ENCODE results near the gene STARD9.
A peak's percentile ranks its signal among the peaks of the same experiment; 100 is the strongest.
"Not testable (repeated sequence)": the region's sequence is repeated elsewhere in the genome, so short reads cannot be mapped to it uniquely, and the experiment has no call there.

STARD9 gene

DNA sequence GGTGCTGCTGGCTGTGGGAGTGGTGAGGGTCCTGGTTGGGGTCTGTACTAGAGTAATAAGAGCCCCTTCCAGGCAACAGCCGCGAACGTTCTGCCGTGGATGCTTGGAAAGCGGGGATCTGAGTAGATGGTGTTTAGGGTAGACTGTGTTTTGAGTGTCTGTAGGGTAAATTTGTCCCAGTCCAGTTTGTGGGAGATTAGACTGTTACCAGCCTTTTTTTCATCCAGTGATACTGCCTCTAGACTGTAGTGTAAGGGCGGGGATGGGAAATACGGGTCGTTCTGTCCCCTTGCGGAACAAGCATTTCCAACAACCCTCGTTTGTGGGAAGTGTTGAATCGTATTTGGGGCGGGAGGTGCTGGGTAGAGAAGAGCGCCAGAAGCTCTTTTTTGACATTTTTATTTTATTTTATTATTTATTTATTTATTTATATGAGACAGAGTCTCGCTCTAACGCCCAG is 26.3 kb upstream of the STARD9 start:
- H3K4me3 ChIP-seq (replicated peaks; ENCODE audit: low read depth, low read length) = peak overlapping the region; percentile 98
- TF ChIP-seq CTCF (IDR thresholded peaks at IDR 0.05; ENCODE audit: low read depth, low read length, missing control alignments) = no peak
- peak; percentile 14 for DNase-seq (ENCODE audit: extremely low read depth, low read depth)

DNA sequence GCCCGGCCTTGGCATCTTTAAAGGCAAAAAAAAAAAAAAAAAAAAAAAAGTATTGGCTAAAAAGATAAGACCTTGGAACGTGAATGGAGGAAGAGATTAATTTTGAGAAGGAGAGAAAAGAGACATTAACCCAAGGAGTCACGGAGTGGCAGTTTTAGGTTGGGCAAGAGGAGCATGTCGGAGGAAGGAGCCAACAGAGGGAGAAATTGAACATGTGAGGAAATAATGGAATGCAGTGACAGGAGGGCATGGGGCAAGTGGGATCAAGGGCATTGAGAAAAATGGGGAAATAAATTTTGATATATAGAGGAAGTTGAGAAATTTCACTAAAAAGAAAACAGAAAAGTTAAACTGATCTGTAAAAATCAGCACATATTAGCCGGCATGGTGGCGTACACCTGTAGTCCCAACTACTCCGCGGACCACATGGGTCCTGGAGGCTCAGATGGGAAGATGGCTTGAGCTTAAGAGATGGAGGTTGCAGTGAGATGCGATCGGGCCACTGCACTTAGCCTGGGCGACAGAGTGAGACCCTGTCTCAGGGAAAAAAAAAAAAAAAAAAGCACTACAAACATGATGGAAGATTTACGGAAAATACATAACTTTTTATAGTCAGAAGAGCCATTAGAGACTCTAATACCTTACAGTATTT is 25.5 kb upstream of the STARD9 start:
- no peak for TF ChIP-seq CTCF (IDR thresholded peaks at IDR 0.05; ENCODE audit: low read depth, low read length, missing control alignments)
- H3K4me3 ChIP-seq (replicated peaks; ENCODE audit: low read depth, low read length) = peak overlapping the region; percentile 98
- DNase-seq (ENCODE audit: extremely low read depth, low read depth) = no peak

DNA sequence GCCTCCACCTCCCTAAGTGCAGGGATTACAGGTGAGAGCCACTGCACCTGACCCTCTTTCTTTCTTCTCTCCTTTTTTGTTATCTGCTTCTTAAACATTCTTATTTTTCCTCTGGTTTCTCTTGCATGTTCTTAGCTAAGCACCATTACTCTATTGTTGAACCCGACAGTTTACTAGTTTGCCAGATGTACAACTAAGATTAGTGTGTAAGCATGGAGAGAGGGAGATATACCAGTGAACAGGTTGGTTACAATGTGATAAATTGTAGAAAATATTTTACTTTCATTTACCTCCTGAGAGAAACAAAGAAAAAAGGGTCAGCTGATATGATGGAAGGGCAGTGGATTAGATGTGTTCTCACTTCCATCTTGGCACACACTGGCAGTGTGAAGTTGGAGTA is 21.9 kb upstream of the STARD9 start:
- no peak for DNase-seq (ENCODE audit: extremely low read depth, low read depth)
- TF ChIP-seq CTCF (IDR thresholded peaks at IDR 0.05; ENCODE audit: low read depth, low read length, missing control alignments) = no peak
- H3K4me3 ChIP-seq (replicated peaks; ENCODE audit: low read depth, low read length) = no peak overlapping the region

DNA sequence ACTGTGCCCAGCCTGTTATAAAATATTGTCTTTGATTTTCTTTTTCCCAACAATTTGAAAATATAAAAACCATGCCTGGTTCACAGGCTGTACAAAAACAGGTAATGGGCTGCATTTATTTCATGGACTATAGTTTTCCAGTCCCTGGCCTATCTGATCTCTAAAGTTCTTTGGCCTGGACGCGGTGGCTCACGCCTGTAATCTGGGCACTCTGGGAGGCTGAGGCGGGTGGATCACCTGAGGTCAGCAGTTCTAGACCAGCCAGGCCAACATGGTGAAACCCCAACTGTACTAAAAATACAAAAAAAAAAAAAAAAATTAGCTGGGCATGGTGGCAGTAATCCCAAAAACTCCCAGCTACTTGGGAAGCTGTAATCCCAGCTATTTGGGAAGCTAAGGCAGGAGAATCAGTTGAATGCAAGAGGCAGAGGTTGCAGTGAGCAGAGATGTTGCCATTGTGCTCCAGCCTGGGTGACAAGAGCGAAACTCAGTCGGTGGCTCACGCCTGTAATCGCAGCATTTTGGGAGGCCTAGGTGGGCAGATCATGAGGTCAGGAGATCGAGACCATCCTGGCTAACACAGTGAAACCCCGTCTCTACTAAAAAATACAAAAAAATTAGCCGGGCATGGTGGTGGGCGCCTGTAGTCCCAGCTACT is 18.7 kb upstream of the STARD9 start:
- H3K4me3 ChIP-seq (replicated peaks; ENCODE audit: low read depth, low read length); DNase-seq (ENCODE audit: extremely low read depth, low read depth): not testable (repeated sequence)

- DNase-seq (ENCODE audit: extremely low read depth, low read depth) = no peak
- no peak overlapping the region for H3K4me3 ChIP-seq (replicated peaks; ENCODE audit: low read depth, low read length)
- no peak for TF ChIP-seq CTCF (IDR thresholded peaks at IDR 0.05; ENCODE audit: low read depth, low read length, missing control alignments)
These were observed 16.7 kb upstream of the STARD9 start for GRCh38 chr15:42558739-42559138.

DNA sequence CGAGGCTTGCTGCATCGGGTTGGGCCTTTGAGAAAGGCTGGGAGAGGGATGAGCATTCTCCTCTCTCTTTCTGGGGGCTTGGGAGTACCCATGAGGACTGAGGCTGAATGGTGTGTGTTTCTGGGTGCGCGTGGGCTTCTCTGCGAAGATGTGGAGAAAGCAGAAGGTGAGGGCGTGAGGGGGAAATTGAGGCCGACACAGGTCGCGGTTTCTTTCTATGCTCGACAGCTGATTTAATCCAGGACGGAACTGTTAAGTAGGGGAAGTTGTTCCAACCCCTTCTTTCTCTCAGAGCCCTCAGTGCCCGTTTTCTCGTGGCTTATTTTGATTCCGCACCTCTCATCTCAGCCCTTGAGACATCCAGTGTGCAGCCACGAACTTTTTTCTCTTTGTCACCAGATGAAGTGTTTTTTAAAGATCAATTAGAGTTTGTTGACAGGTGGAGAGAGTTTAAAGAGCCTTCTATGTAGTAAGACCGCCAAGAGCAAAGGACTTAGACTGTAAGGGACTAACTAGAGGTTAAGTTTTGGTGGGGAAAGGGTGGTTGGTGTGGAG is 711 bp downstream of the STARD9 start:
- no peak for TF ChIP-seq CTCF (IDR thresholded peaks at IDR 0.05; ENCODE audit: low read depth, low read length, missing control alignments)
- no peak for DNase-seq (ENCODE audit: extremely low read depth, low read depth)
- H3K4me3 ChIP-seq (replicated peaks; ENCODE audit: low read depth, low read length) = peak overlapping the region; percentile 85

DNA sequence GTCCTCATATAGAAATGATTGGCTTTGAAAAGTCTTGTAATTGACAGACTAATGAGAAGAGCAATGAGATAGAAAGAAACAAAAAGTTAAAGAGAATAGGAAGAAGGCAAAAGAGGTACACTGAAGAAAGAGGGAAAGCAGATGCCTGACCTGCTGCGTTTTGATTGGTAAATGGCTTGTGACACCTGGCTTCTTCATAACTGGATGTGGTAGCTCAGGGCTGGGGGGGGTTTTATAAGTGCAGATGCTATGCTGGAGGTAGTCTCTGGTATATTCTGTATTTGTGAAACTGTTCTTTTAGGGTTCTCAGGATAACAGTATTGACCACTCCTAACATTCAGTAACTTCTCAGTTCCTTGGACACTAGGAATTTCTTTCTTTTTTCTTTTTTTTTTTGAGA is 1.4 kb downstream of the STARD9 start:
- H3K4me3 ChIP-seq (replicated peaks; ENCODE audit: low read depth, low read length) = peak overlapping the region; percentile 85
- DNase-seq (ENCODE audit: extremely low read depth, low read depth) = no peak
- TF ChIP-seq CTCF (IDR thresholded peaks at IDR 0.05; ENCODE audit: low read depth, low read length, missing control alignments) = no peak
